H9 (cell line): ENCODE measurements around the gene CD58. TPM values are rescaled to one million over a fixed set of nuclear protein-coding genes. Genes with fewer than 3 reads are reported as not detected.

ENCODE experiments used
- DNase-seq: peaks from one replicate; pipeline ENCODE4 v3.0.0-alpha.2; 2017
- H2AFZ ChIP-seq: one replicate; pipeline ENCODE4 v1.6.1; 2013; ENCODE audit warnings: mild to moderate bottlenecking, low read length, control low read depth, moderate library complexity
- H2AK5ac ChIP-seq: 2 replicates; pipeline ENCODE4 v1.6.1; 2013; ENCODE audit warnings: low read length, control low read depth, mixed read lengths; ENCODE audit not compliant: insufficient read length
- H2BK120ac ChIP-seq: one replicate; pipeline ENCODE4 v1.6.1; 2013; ENCODE audit warnings: low read depth, mild to moderate bottlenecking, low read length, control low read depth, inconsistent platforms; ENCODE audit not compliant: poor library complexity, severe bottlenecking
- H2BK12ac ChIP-seq: 2 replicates; pipeline ENCODE4 v1.6.1; 2013; ENCODE audit warnings: low read length, control low read depth, mixed read lengths, low read depth; ENCODE audit not compliant: insufficient read length
- H2BK15ac ChIP-seq: 2 replicates; pipeline ENCODE4 v1.6.1; 2013; ENCODE audit warnings: low read depth, low read length, control low read depth
- H2BK20ac ChIP-seq: one replicate; pipeline ENCODE4 v1.6.1; 2013; ENCODE audit warnings: low read depth, mild to moderate bottlenecking, low read length, control low read depth, inconsistent platforms; ENCODE audit not compliant: poor library complexity, severe bottlenecking
- H2BK5ac ChIP-seq: 2 replicates; pipeline ENCODE4 v1.6.1; 2013; ENCODE audit warnings: low read length, control low read depth, mixed read lengths; ENCODE audit not compliant: insufficient read length
- H3K14ac ChIP-seq: 2 replicates; pipeline ENCODE4 v1.6.1; 2013; ENCODE audit warnings: low read length, control low read depth; ENCODE audit not compliant: insufficient read depth
- H3K18ac ChIP-seq: 2 replicates; pipeline ENCODE4 v1.6.1; 2013; ENCODE audit warnings: low read depth, mild to moderate bottlenecking, mixed read lengths, low read length, control low read depth; ENCODE audit not compliant: insufficient read length
- H3K23ac ChIP-seq: 2 replicates; pipeline ENCODE4 v1.6.1; 2013; ENCODE audit warnings: low read length, control low read depth, mixed read lengths, low read depth; ENCODE audit not compliant: insufficient read length
- H3K23me2 ChIP-seq: 2 replicates; pipeline ENCODE4 v1.6.1; 2013; ENCODE audit warnings: low read depth, mild to moderate bottlenecking, mixed read lengths, low read length, control low read depth; ENCODE audit not compliant: insufficient read length, poor library complexity, severe bottlenecking
- H3K27ac ChIP-seq: 2 replicates; pipeline ENCODE4 v1.5.1; 2013; ENCODE audit warnings: low read length, control low read depth, mixed read lengths, low read depth; ENCODE audit not compliant: insufficient read length
- H3K27me3 ChIP-seq: 2 replicates; pipeline ENCODE4 v1.6.1; 2013; ENCODE audit warnings: low read length, control low read depth, inconsistent platforms; ENCODE audit not compliant: insufficient read depth
- H3K4ac ChIP-seq: 2 replicates; pipeline ENCODE4 v1.6.1; 2013; ENCODE audit warnings: low read depth, mild to moderate bottlenecking, control low read depth, inconsistent platforms, low read length, moderate library complexity
- H3K4me1 ChIP-seq: 2 replicates; pipeline ENCODE4 v1.6.1; 2013; ENCODE audit warnings: low read length, control low read depth, inconsistent platforms; ENCODE audit not compliant: insufficient read depth
- H3K4me2 ChIP-seq: 2 replicates; pipeline ENCODE4 v1.6.1; 2013; ENCODE audit warnings: low read length, control low read depth, mixed read lengths; ENCODE audit not compliant: insufficient read length, insufficient read depth
- H3K56ac ChIP-seq: 2 replicates; pipeline ENCODE4 v1.6.1; 2013; ENCODE audit warnings: low read depth, mild to moderate bottlenecking, mixed read lengths, low read length, control low read depth; ENCODE audit not compliant: insufficient read length
- H3K79me1 ChIP-seq: 2 replicates; pipeline ENCODE4 v1.6.1; 2013; ENCODE audit warnings: low read depth, mild to moderate bottlenecking, moderate library complexity, low read length, control low read depth, inconsistent platforms; ENCODE audit not compliant: insufficient read depth, poor library complexity, severe bottlenecking
- H3K79me2 ChIP-seq: 2 replicates; pipeline ENCODE4 v1.6.1; 2013; ENCODE audit warnings: low read length, control low read depth, inconsistent platforms; ENCODE audit not compliant: insufficient read depth
- H3K9ac ChIP-seq: 2 replicates; pipeline ENCODE4 v1.6.1; 2013; ENCODE audit warnings: low read length, control low read depth, mixed read lengths; ENCODE audit not compliant: insufficient read length; ENCODE audit errors: extremely low read depth
- H3K9me3 ChIP-seq: one replicate; pipeline ENCODE4 v1.6.1; 2013; ENCODE audit warnings: low read depth, low read length, inconsistent platforms; ENCODE audit not compliant: control insufficient read depth
- H3T11ph ChIP-seq: one replicate; pipeline ENCODE4 v1.6.1; 2013; ENCODE audit warnings: mild to moderate bottlenecking, low read length, control low read depth, inconsistent platforms
- H4K20me1 ChIP-seq: one replicate; pipeline ENCODE4 v1.6.1; 2013; ENCODE audit not compliant: control insufficient read depth, insufficient read length, insufficient read depth
- H4K5ac ChIP-seq: 2 replicates; pipeline ENCODE4 v1.6.1; 2013; ENCODE audit warnings: low read depth, mild to moderate bottlenecking, mixed read lengths, low read length, control low read depth; ENCODE audit not compliant: insufficient read length
- H4K8ac ChIP-seq: replicated peaks from 2 replicates; pipeline ENCODE4 v1.6.1; 2013; ENCODE audit warnings: low read length, control low read depth, mixed read lengths, low read depth; ENCODE audit not compliant: insufficient read length
- H4K91ac ChIP-seq: 2 replicates; pipeline ENCODE4 v1.6.1; 2013; ENCODE audit warnings: low read depth, mild to moderate bottlenecking, moderate library complexity, mixed read lengths, low read length, control low read depth; ENCODE audit not compliant: insufficient read length
- H3K27ac Mint-ChIP-seq, 3 experiments: 2 replicates in 2 of 3; 3 replicates in 1 of 3; pipeline ENCODE4 v1.8.0; 2020 to 2021; ENCODE audit warnings: mixed read lengths in 3 of 3, mild to moderate bottlenecking in 1 of 3, moderate library complexity in 1 of 3
- H3K27me3 Mint-ChIP-seq: 2 replicates; pipeline ENCODE4 v1.8.0; 2021; ENCODE audit warnings: low read depth, mild to moderate bottlenecking, moderate library complexity, mixed read lengths
- H3K36me3 Mint-ChIP-seq, 3 experiments: 2 replicates in 2 of 3; 3 replicates in 1 of 3; pipeline ENCODE4 v1.8.0; 2020 to 2021; ENCODE audit warnings: low read depth in 3 of 3, mixed read lengths in 3 of 3; ENCODE audit not compliant: insufficient read depth in 1 of 3
- H3K4me1 Mint-ChIP-seq, 2 experiments: 2 replicates each; pipeline ENCODE4 v1.8.0; 2020; ENCODE audit warnings: mixed read lengths in 2 of 2
- H3K4me3 Mint-ChIP-seq, 2 experiments: 2 replicates in 1 of 2; 3 replicates in 1 of 2; pipeline ENCODE4 v1.8.0; 2020 to 2021; ENCODE audit warnings: mild to moderate bottlenecking in 2 of 2, mixed read lengths in 2 of 2, moderate library complexity in 1 of 2
- H3K9me3 Mint-ChIP-seq, 2 experiments: 2 replicates in 1 of 2; 3 replicates in 1 of 2; pipeline ENCODE4 v1.8.0; 2020; ENCODE audit warnings: mild to moderate bottlenecking in 2 of 2, mixed read lengths in 2 of 2, moderate library complexity in 1 of 2
- WGBS: extraction: QIAGEN DNeasy Blood & Tissue Kit; methylation state at CpG from one replicate; pipeline ENCODE4 v1.1.7; 2013; ENCODE audit warnings: missing lambda C conversion rate, low lambda C conversion rate, mixed read lengths; ENCODE audit not compliant: insufficient read length; ENCODE audit errors: extremely low coverage; 5-methylcytosine and 5-hydroxymethylcytosine counted together
- total RNA-seq: library from RNA; stranded (reverse); gene quantifications from 2 replicates; pipeline ENCODE4 v1.2.1, GENCODE V29; 2021
- TF ChIP-seq, protein P1 (sequence below): fragments of 200-600 bp; sonication (generic); conservative IDR thresholded peaks from 3 replicates; pipeline ENCODE4 v1.8.0; 2021; ENCODE audit warnings: antibody characterized with exemption, mild to moderate bottlenecking

CD58 gene
- total RNA-seq, 1 experiment from 2014 or later = 4.3 TPM

DNA sequence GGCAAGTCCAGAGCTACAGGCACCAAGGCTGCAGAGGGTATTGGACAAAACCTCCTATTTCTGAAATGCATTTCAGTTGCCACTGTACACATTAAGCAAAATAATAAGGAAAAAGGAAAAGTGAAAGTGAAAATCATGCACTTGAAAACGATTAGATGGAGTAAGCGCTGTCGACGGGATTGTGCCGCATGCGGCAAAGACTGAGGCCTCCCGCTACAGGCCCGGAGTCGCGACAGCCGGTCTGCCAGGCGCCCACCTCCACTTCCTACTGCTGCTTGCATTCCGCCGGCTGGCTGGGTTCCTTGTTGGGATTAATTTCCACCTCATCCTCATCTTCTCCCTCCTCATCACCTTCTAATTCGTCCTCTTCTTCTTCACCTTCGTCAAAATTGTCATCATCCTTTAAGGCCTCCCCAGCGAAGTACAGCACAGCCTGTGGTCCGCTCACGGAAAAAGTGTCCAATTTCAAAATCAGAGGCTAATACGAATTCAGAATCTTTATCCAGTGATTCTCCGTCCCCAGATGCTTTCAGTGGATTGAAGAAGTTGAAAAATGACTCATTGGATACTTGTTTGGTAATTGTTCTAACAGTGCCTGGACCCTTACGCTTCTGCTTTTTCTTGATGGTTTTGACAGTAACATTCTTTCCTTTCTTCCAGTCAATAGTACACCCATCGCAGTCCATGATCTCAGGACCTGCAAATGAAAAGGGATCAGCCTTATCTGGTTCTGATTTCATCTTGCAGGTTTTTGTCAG, 38.0 kb downstream of the CD58 start:
- H3K27me3 Mint-ChIP-seq = peaks cover 13% of the 10 kb centered on the region
- H3K9ac ChIP-seq = no peak overlapping the region
- H4K91ac ChIP-seq = no peak overlapping the region
- no peaks in the 10 kb centered on the region for H3K79me1 ChIP-seq
- no peaks in the 10 kb centered on the region for H3K23me2 ChIP-seq
- no peak overlapping the region for H2BK20ac ChIP-seq
- no peaks in the 10 kb centered on the region for H3K79me2 ChIP-seq
- no peaks in the 10 kb centered on the region for H3K27me3 ChIP-seq
- TF ChIP-seq, protein P1, sequence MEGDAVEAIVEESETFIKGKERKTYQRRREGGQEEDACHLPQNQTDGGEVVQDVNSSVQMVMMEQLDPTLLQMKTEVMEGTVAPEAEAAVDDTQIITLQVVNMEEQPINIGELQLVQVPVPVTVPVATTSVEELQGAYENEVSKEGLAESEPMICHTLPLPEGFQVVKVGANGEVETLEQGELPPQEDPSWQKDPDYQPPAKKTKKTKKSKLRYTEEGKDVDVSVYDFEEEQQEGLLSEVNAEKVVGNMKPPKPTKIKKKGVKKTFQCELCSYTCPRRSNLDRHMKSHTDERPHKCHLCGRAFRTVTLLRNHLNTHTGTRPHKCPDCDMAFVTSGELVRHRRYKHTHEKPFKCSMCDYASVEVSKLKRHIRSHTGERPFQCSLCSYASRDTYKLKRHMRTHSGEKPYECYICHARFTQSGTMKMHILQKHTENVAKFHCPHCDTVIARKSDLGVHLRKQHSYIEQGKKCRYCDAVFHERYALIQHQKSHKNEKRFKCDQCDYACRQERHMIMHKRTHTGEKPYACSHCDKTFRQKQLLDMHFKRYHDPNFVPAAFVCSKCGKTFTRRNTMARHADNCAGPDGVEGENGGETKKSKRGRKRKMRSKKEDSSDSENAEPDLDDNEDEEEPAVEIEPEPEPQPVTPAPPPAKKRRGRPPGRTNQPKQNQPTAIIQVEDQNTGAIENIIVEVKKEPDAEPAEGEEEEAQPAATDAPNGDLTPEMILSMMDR = no peak
- DNase-seq = no peak
- WGBS = 100% methylated on average over 2 of the region's 23 CpGs
- H3T11ph ChIP-seq = no peak overlapping the region
- H2BK15ac ChIP-seq = no peak overlapping the region
- H3K4me1 ChIP-seq = no peaks in the 10 kb centered on the region
- no peak overlapping the region for H3K18ac ChIP-seq
- H3K9me3 Mint-ChIP-seq = peaks cover 0 to 4% of the 10 kb centered on the region in 2 experiments; a peak in 2 of 5 replicates
- no peak overlapping the region for H2BK12ac ChIP-seq
- no peak overlapping the region for H4K5ac ChIP-seq
- H4K20me1 ChIP-seq = no peaks in the 10 kb centered on the region
- H3K56ac ChIP-seq = no peak overlapping the region
- H3K4ac ChIP-seq = no peak overlapping the region
- H4K8ac ChIP-seq = no peak overlapping the region
- no peak overlapping the region for H3K27ac ChIP-seq
- no peak overlapping the region for H2BK5ac ChIP-seq
- H3K36me3 Mint-ChIP-seq = peaks cover 16 to 22% (median 17%) of the 10 kb centered on the region in 3 experiments; a peak in 6 of 7 replicates
- no peak overlapping the region for H2BK120ac ChIP-seq
- H3K4me1 Mint-ChIP-seq = peaks cover 0 to 8% of the 10 kb centered on the region in 2 experiments; a peak in 2 of 4 replicates
- no peak overlapping the region for H3K4me2 ChIP-seq
- H3K23ac ChIP-seq = no peak overlapping the region
- H2AFZ ChIP-seq = no peak overlapping the region
- H3K14ac ChIP-seq = no peak overlapping the region
- peak overlapping the region in 1 of 3 experiments; percentile 4; a peak in 1 of 7 replicates for H3K27ac Mint-ChIP-seq
- H2AK5ac ChIP-seq = no peak overlapping the region
- no peak overlapping the region for H3K4me3 Mint-ChIP-seq
- H3K9me3 ChIP-seq = no peaks in the 10 kb centered on the region
